Measurements from ENCODE around the gene RPS5.
"Not testable (repeated sequence)": the region's sequence is repeated elsewhere in the genome, so short reads cannot be mapped to it uniquely, and the experiment has no call there.

RPS5 gene

GRCh38 chr19:58357481-58358145 lies 29.5 kb upstream of the RPS5 start:
- DNase-seq = no peak

GRCh38 chr19:58361900-58362271 lies 25.2 kb upstream of the RPS5 start:
- peak; percentile 70 for DNase-seq

- DNase-seq = peak; percentile 97
Observed at GRCh38 chr19:58362272-58362994, 24.6 kb upstream of the RPS5 start, which contains the start of gene ZNF497. Gene ZNF497, minus strand, starts transcription at chr19:58362751. Its CDS starts 5,116 bp downstream, at chr19:58357635.

DNA sequence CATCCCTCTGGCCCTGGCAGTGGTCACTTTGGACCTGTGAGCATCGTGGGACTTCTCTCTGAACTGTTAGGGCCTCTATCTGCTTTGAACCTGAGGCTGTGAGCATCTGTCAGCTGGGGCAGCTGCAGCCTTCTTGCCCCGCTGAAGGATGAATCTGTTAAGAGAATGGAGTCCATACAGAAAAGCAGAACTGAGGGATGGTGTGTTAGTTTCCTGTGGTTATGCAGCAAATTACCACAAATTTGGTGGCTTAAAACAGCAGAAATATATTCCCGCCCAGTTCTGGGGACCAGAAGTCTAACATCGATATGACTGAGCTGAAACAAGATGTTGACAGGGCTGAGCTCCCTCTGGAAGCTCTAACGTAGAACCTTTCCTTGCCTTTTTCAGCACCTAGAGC lies 22.9 kb upstream of the RPS5 start:
- DNase-seq = no peak

DNA sequence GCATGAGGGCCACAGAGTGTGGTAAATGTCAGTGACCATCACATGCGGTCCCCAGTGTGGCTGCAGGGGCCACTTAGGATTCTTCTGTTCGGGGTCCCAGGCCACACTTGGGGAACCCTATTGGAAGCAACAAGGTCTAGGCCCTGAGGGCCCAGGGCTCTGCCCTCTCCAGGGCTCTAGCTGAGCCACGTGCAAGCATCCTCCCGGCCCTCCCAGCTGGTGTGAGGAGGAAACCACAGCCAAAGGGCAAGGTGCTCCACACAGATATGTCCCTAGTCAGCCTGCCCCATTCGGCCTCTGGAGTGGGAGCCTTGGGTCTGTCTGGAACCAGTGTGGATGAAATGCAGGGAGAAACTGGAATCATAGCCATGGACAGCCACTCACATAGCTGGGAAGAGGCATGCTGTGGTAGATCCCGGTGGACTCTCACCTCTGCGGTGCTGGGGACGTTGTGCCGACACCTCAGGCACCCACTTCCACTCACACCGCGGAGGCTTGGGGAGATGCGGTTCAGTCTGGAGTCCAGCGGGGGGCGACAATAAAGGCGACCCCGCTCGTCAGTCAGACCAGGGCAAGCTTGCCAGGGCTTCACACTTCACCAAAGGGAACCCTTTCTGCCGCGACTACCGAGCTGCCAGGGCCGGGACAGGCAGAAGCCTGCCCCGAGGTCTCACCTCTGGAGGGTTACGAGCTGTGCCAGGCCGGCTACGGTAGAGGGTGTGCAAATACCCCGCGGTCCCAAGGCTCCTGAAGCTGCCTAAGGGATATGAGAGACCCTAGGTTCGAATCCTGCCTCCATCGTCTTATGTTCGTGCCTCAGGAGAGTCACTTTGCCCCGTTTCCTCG lies 20.3 kb upstream of the RPS5 start:
- no peak for DNase-seq

- no peak for DNase-seq
Observed at GRCh38 chr19:58367698-58368454, 19.2 kb upstream of the RPS5 start.

GRCh38 chr19:58368561-58369360 lies 18.3 kb upstream of the RPS5 start:
- no peak for DNase-seq

DNA sequence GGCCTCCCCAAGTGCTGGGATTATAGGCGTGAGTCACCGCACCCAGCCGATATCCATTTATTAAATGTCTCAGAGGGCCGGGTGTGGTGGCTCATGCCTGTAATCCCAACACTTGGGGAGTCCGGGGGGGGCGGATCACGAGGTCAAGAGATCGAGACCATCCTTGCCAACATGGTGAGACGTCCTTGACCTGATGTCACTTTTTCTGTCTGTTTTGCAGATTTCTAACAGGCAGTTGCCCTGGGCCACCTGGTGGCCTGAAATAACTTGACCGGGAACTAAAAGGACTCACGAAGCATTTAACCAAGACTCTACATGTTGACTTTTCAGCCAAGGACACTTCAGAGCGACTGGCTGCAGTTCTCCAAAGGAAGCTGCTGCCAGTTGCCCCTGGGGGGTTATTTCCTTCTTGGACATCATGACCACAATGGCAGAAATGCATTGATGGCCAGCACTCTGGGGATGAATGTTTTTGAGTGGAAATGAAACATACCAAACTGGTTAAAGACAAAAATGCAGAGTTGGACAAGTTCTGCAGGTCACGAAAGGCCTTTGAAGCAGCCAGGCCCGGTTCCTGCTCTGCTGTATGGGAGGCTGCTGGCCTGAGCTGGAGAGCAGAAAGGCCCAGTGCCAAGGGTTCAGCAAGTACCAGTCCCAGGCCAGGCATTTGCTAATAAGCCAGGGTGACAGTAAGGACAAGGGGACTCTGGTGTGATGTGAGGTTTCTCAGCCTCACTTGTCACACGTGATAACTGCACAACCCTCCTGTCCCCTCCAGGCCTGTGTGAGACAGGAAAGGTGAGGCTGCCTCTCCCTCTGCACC lies 14.5 kb upstream of the RPS5 start:
- no peak for DNase-seq

DNA sequence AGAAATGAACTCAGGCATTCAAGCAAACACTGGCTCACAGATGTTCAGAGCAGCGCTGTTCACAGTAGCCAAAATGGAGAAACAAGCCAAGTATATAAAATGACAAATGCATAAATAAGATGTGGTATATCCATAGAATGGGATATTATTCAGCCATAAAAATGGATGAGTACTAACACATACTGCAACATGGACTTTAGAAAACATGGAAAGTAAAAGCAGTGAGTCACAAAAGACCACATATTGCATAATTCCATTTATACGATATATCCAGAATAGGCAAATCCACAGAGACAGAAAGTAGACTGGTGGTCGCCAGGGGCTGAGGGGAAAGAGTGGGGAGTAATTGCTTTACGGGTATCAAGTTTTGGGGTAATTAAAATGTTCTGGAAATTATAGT lies 12.9 kb upstream of the RPS5 start:
- no peak for DNase-seq

DNA sequence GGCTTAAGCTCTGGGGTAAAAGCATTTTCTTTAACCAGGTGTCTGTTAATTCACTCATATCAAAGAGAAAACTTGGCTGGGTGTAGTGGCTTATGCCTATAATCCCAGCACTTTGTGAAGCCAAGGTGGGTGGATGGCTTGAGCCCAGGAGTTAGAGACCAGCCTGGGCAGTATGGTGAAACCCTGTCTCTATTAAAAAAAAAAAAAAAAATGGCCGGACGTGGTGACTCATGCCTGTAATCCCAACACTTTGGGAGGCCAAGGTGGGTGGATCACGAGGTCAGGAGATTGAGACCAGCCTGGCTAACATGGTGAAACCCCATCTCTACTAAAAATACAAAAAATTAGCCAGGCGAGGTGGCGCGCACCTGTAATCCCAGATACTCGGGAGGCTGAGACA lies 10.3 kb upstream of the RPS5 start:
- DNase-seq = not testable (repeated sequence)

DNA sequence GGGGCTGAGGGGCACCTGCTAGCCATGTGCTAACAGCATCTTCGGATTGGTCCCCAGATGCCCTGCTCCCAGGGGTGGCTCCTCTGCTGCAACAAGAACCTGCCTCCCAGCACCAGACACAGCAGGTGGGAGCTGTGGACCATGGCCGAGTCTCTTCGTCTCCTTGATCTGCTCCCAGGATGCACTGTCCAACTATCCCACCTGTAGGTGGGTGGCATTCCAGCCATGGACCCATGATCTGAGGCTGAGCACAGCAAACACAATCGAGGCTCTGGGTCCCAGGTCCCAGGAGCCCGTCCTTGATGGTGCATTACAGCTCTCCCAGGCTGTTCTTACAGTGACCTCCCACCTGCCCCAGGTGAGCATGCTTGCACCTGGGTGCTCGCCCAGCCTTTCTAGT lies 7.8 kb upstream of the RPS5 start:
- DNase-seq = no peak

GRCh38 chr19:58380037-58380661 lies 6.9 kb upstream of the RPS5 start:
- DNase-seq = no peak

DNA sequence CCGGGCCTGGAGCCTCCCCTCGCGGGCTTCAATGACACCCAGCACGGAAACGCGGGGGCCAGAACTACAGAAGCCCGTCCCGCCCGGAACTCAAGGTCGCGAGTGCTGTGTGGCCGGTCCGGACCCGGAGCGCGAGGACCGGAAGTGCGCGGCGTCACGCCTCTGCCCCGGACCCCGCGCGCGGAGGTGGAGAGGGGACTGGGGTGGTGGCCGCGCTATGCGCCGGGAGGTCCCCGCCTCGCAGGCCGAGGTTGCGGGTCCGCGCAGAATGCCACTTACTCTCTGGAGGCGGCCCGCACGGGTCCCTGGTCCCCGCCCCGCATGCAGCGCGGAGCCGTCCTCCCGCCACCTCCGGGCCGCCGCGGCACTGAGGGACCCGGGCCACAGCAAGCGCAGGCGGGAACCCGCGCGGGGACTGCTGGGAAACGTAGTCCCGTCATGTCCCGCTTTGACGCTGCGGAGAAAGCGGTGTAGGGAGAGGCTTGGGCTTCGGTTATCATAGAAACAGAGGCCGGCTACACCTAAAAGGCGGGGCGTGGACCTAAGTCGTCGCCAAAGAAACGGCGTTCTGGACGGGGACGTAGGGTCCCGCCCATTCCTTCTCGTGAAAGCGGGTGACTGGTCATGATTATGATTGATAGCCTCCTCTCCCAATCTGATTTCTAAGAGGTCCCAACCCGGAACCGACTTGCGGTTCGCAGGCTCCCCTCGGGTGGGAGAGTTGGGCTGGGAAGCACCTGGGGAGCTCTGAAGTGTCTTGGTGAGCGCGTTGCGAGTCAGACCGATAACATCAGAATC lies 6.2 kb upstream of the RPS5 start, which contains the start of gene ZNF837:
Gene ZNF837, minus strand, starts transcription at position 369 of the 798 bp plus-strand sequence. CDS start 11,698 bp downstream, outside the sequence.
- DNase-seq = peak; percentile 95

- DNase-seq = no peak
Observed at GRCh38 chr19:58381460-58382212, 5.4 kb upstream of the RPS5 start.

GRCh38 chr19:58382997-58383603 lies 4.0 kb upstream of the RPS5 start:
- no peak for DNase-seq

DNA sequence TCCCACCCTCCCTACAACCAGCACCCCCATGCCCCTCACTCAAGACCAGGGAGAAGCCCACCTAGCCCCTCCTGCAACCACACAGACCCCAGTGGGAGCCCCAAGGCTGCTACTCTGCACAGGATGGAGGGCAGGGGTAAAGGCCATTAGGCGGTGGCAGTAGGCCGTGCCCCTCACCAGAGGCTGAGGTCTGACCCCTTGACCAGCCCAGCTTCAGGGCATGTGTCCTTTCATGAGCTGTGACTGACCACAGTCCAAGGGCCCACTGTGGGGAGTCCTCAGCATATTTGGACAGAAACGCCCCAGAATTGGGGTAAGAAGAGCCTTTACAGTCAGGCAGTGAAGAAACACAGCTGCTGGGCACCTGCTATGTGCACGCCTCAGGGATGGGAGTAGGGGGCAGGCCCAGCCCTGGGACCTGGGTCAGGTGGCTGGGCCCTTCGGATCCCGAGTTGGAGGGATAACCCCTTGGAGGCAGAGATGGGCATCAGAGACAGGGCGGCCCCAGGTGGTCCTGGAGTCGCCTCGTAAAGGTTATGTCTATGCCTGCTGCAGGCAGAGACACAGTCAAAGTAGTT lies 1.7 kb upstream of the RPS5 start:
- DNase-seq = no peak

GRCh38 chr19:58385891-58386575 lies 1.0 kb upstream of the RPS5 start:
- DNase-seq = no peak

Measured in activated CD4-positive, CD25-positive, alpha-beta regulatory T cell treated with anti-CD3 and anti-CD28 coated beads, Interleukin-2, amount 50 U/mL, for 72 hours (primary cell).